ENCODE results near the gene SRGAP3. TPM values are rescaled to one million over a fixed set of nuclear protein-coding genes. Genes with fewer than 3 reads are reported as not detected.

The SRGAP3 gene
- polyA plus RNA-seq, 4 donors: 13.3 to 25.2 (median 16.9) TPM

- no peak for DNase-seq (ENCODE audit: low read depth in 4 of 4, low spot score in 2 of 4)
Observed at GRCh38 chr3:9180764-9181117, 68.7 kb downstream of the SRGAP3 start.

- no peak for DNase-seq (ENCODE audit: low read depth in 4 of 4, low spot score in 2 of 4)
Observed at GRCh38 chr3:9179826-9180763, 69.4 kb downstream of the SRGAP3 start.

DNA sequence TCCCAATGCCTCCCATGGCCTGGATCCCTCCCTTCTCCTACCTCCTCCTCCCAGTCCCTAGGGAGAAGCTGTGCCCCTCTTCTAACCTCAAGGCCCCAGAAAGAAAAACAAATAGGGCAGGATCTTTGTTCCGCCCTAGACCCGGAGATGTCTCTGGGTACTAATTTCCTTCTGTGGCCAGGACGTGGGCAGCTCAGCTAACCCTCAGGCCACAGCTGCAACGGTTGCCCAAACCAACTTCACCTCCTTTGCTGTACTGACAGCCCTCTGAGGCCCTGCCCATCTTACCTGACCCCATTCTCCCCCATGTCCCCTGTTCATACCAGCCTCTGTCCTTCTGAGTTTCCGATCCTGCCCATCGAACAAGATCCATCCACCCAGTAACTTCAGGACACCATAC, 70.7 kb downstream of the SRGAP3 start:
- DNase-seq (ENCODE audit: low read depth in 4 of 4, low spot score in 2 of 4): no peak

DNA sequence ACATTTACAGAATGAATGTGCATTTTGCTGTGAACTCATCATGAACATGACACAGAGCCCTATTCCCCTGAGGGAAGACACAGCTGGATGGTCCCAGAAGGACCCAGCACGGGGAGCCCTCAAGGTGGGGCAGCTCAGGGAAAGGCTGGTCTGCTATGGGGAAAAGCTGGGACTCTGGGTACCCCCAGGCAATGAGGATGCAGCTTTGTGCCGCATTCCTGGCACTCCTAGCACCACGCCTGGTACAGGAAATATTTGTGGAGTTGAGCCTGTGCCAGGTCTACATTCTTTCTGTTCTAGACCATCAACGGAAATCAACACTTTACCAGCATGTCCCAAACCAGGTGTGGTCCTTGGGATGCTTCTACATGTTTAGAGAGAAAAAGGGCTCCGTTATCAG, 74.0 kb downstream of the SRGAP3 start:
- DNase-seq (ENCODE audit: low read depth in 4 of 4, low spot score in 2 of 4): no peak

DNA sequence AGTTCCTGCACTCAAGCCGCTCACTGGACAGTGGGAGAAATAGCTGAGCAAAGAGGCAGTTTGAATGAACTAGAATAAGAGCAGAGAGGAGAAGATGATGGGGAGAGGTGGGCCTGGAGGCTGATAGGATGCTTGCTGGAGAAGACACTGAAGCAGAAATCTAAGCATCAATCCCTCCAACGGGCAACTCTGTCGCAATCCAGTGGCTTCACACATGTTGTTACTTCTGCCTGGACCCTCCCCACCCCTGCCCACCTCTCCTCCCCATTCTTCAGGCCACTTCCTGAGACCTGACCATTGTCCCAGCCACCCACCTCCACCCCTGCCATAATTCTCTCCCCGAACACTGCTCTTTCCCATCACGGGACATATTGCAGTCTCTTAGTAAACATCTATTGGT, 76.0 kb downstream of the SRGAP3 start:
- DNase-seq (ENCODE audit: low read depth in 4 of 4, low spot score in 2 of 4): no peak

DNA sequence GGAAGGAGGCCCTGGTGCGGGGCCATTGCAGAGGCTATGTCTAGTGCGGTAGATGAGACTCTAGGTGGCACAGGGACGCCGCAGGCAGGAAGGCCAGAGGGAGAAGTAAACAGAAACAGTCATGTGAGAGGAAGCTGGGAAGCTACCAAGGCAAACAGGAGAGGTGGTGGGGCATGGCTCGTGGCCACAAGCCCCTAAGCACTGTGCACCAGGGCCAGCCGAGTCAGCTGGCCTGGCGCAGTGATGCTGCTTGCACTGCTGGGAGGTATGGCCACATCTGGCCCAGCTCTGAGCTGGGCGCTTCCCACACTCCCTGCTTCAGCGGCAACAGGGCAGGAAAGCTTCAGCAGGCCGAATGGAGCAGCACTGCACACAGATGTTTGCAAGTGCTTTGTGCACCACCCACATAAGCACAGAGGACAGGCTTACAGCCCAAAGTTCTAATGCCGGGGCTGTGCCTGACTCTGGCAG, 76.6 kb downstream of the SRGAP3 start:
- no peak for DNase-seq (ENCODE audit: low read depth in 4 of 4, low spot score in 2 of 4)

GRCh38 chr3:9170851-9171160, 78.6 kb downstream of the SRGAP3 start:
- DNase-seq (ENCODE audit: low read depth in 4 of 4, low spot score in 2 of 4): no peak

GRCh38 chr3:9169956-9170850, 79.2 kb downstream of the SRGAP3 start:
- no peak for DNase-seq (ENCODE audit: low read depth in 4 of 4, low spot score in 2 of 4)

DNA sequence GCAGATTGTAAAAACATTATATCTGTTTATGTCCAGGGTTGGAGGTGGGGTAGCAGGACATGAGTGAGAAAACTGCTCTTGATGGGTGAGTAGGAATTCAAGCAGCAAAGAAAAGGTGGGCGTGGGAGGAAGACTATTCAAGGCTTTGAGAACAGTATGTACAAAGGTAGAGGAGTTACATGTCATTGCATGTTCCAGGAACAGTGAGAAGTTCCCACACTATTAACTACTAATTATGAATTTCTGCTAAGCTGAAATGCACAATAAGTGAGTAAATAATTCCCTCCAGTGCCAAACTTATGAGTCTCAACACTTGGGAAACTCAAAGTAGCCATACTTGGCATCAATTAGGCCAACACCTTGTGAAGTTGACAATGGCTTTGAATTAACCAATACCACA, 80.1 kb downstream of the SRGAP3 start:
- no peak for DNase-seq (ENCODE audit: low read depth in 4 of 4, low spot score in 2 of 4)

- DNase-seq (ENCODE audit: low read depth in 4 of 4, low spot score in 2 of 4): no peak
Observed at GRCh38 chr3:9168241-9168741, 81.2 kb downstream of the SRGAP3 start.

DNA sequence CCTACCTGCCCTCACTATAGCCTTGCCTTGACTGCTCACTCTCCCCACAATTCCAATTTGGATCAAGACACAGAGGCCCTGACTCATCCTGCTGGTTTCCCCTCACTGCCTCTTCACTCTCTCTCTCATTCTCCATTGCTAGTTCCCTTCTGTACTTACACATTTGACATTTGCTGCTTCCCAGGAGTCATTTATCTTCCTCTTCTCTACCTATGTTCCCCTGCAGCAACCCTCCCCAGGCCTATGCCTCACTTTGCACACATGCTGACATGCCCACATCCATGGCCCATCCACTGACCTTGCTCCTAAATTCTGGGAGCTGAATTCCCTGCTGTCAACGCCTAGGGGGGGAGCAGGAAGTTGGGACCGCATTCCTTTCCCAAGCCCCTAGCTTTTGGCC, 82.2 kb downstream of the SRGAP3 start:
- no peak for DNase-seq (ENCODE audit: low read depth in 4 of 4, low spot score in 2 of 4)

GRCh38 chr3:9165421-9165820, 84.0 kb downstream of the SRGAP3 start:
- DNase-seq (ENCODE audit: low read depth in 4 of 4, low spot score in 2 of 4): no peak

GRCh38 chr3:9163289-9163688, 86.2 kb downstream of the SRGAP3 start:
- no peak for DNase-seq (ENCODE audit: low read depth in 4 of 4, low spot score in 2 of 4)

DNA sequence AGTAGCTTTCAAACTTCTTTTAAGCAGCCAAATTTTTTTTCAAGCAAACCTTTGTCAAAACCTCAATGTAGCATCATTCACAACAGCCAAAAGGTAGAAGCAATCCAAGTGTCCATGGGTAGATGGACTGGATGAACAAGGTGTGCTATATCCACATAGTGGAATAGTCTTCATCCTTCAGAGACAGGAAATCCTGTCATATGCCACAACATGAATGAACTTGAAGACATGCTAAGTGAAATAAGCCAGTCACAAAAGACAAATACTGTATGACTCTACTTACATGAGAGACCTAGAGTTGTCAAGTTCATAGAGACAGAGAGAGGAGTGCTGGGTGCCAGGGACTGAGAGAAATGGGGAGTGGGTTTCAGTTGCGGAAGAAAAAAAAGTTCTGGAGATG, 87.6 kb downstream of the SRGAP3 start:
- DNase-seq (ENCODE audit: low read depth in 4 of 4, low spot score in 2 of 4): no peak

- no peak for DNase-seq (ENCODE audit: low read depth in 4 of 4, low spot score in 2 of 4)
Observed at GRCh38 chr3:9161298-9161697, 88.1 kb downstream of the SRGAP3 start.

DNA sequence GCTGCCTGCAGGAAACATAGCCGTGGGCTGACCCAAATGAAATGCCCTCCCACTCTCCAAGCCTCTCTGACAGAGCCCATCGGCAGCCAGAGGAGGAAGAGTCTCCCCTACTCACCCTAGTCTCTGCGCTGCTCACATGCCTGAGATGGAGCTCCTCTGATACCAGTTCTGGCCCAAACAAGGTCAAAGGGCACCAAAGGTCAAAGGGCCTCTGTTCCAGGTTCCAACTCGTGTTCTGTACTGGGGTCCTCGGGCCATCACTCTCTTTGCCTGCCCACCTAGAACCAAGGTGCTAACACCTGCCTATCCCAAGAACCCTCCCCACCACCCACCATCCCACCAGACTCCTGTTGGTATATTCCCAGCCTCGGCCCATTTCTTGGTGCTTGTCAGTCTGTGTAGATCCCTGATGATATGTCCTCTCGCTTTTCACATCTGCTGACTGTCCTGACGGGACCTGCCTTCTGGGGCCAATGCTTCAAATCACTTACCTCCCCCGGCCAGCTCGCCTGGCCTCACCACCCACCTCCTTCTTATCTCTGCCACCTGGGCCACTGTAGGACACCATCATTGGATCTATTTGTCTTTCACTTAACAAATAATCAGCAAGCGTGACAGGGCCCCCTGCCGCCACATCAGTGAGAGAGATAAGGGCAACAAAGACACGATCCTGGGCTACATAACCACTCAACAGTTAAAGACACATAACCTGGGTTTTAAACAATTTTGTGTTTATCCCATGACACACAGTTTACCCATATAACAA, 90.4 kb downstream of the SRGAP3 start:
- no peak for DNase-seq (ENCODE audit: low read depth in 4 of 4, low spot score in 2 of 4)

GRCh38 chr3:9157651-9158362, 91.6 kb downstream of the SRGAP3 start:
- DNase-seq (ENCODE audit: low read depth in 4 of 4, low spot score in 2 of 4): no peak

DNA sequence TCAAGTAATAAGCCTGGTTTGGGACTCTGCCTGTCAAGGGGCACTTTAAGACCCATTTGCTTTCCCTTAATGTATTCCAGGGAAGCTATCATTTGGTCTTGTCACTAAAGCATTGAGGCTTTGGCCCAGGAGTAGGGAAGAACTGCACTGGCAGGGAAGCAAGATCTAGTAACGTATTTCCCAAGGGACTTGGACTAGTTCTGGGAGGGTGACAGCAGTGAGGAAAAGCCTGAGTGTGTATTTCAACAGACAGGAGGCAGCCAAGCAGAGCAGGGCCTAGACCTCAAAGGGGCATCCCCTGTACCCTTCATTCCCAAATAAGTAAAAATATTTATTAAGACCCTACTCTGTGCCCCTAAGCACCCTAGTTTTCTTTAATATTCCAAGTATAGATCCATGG, 92.8 kb downstream of the SRGAP3 start:
- DNase-seq (ENCODE audit: low read depth in 4 of 4, low spot score in 2 of 4): no peak

DNA sequence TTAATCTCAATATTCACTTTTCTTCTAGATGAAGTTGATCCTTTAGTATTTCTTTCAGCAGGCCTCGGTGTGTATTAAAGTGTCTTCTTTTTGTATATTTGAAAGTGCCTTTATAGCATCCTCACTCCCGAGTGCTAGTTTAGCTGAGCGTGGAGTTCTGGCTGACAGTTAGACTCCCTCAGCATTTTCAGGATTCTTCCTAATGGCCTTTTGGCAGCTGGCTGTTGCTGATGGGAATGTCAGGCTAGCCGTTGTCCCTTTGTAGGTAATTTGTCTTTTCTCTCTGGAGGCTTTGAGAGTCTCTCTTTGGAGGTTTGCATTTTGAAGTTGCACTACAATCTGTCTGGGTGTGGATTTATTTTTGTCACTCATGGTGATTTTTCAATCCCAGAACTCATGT, 94.4 kb downstream of the SRGAP3 start:
- DNase-seq (ENCODE audit: low read depth in 4 of 4, low spot score in 2 of 4): no peak

Measured in left renal cortex interstitium (tissue), 4 donors.